ENCODE measurements around the gene SPTBN1. TPM values are rescaled to one million over a fixed set of nuclear protein-coding genes. Genes with fewer than 3 reads are reported as not detected.

The SPTBN1 gene
- total and polyA plus RNA-seq, 2 of the 13 experiments (the other 11 are each of a cell fraction or from before 2014, with no cell fraction given): 123 to 299 TPM

DNA sequence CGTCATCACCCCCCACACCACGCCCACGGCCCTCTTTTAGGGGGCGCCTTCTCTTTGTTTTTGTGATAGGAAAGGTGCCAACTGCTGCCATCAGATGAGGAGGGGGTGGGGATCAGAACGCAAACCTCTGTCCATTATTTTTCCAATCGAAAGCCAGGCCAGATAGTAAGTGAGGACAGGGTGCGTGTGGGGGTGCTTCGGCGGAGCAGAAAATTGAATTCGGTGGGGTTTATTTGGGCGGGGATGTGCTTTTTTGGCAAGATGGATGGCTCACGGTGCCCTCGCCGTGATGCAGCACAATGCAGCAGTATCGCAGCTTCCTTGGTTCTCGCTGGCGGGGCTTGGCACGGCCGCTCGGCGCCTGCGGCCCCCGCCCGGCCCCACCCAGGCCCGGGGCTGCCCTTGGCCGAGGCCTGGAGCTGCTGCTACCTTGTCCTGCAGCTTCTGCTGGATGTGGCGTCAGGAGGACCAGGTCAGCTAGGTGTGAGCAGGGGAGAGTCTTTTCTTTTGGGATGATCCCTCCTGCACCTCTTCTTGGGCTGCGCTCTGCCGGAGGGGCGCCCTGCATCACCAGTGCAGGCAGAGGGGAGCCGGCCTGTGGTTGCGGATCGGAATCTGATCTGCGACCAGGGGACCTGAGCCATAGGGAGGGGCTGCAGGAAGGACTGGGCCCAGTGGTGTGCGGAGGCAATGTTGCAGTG, 1.3 kb downstream of the SPTBN1 start (continued):
- TF ChIP-seq ZMYM4 (CRISPR knock-in tag; IDR thresholded peaks at IDR 0.05): peak; percentile 70
- TF ChIP-seq ZBTB38 (CRISPR knock-in tag; IDR thresholded peaks at IDR 0.05): peak; percentile 62; the same call in 1 of the 2 replicates
- no peak for TF ChIP-seq ZNF773 (CRISPR knock-in tag; IDR thresholded peaks at IDR 0.05; ENCODE audit: borderline replicate concordance)
- TF ChIP-seq, protein P1, sequence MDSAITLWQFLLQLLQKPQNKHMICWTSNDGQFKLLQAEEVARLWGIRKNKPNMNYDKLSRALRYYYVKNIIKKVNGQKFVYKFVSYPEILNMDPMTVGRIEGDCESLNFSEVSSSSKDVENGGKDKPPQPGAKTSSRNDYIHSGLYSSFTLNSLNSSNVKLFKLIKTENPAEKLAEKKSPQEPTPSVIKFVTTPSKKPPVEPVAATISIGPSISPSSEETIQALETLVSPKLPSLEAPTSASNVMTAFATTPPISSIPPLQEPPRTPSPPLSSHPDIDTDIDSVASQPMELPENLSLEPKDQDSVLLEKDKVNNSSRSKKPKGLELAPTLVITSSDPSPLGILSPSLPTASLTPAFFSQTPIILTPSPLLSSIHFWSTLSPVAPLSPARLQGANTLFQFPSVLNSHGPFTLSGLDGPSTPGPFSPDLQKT (CRISPR knock-in tag; IDR thresholded peaks at IDR 0.05; ENCODE audit: borderline replicate concordance): no peak
- no peak for TF ChIP-seq TRIM24 (CRISPR knock-in tag; IDR thresholded peaks at IDR 0.05)
- TF ChIP-seq, protein P2, sequence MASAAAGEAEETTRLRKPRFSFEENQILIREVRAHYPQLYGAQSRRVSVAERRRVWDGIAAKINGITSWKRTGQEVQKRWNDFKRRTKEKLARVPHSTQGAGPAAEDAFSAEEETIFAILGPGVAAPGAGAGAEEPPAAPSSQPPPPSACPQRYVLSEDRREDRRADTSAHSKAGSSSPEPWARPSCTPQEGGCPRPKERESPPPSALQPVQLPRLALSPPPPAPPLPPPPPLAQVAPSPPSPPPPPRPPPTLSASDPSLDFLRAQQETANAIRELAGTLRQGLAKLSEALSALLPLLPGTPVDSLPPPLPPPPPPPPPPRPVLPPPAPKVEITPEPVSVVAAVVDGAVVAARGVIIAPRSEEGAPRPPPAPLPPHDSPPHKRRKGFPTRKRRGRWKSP (CRISPR knock-in tag; IDR thresholded peaks at IDR 0.05): peak; percentile 84
- TF ChIP-seq, protein P3, sequence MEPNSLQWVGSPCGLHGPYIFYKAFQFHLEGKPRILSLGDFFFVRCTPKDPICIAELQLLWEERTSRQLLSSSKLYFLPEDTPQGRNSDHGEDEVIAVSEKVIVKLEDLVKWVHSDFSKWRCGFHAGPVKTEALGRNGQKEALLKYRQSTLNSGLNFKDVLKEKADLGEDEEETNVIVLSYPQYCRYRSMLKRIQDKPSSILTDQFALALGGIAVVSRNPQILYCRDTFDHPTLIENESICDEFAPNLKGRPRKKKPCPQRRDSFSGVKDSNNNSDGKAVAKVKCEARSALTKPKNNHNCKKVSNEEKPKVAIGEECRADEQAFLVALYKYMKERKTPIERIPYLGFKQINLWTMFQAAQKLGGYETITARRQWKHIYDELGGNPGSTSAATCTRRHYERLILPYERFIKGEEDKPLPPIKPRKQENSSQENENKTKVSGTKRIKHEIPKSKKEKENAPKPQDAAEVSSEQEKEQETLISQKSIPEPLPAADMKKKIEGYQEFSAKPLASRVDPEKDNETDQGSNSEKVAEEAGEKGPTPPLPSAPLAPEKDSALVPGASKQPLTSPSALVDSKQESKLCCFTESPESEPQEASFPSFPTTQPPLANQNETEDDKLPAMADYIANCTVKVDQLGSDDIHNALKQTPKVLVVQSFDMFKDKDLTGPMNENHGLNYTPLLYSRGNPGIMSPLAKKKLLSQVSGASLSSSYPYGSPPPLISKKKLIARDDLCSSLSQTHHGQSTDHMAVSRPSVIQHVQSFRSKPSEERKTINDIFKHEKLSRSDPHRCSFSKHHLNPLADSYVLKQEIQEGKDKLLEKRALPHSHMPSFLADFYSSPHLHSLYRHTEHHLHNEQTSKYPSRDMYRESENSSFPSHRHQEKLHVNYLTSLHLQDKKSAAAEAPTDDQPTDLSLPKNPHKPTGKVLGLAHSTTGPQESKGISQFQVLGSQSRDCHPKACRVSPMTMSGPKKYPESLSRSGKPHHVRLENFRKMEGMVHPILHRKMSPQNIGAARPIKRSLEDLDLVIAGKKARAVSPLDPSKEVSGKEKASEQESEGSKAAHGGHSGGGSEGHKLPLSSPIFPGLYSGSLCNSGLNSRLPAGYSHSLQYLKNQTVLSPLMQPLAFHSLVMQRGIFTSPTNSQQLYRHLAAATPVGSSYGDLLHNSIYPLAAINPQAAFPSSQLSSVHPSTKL (CRISPR knock-in tag; IDR thresholded peaks at IDR 0.05): 0 out of 2 replicates have a peak, but pooled peaks have one; percentile 39
- no peak for TF ChIP-seq MTA3 (CRISPR knock-in tag; IDR thresholded peaks at IDR 0.05)
- no peak; the same call in 1 of the 2 replicates for TF ChIP-seq ZNF564 (CRISPR knock-in tag; IDR thresholded peaks at IDR 0.05)
- TF ChIP-seq ZNF691 (CRISPR knock-in tag; IDR thresholded peaks at IDR 0.05; ENCODE audit: borderline replicate concordance, low read depth): peak; percentile 80; the same call in 1 of the 2 replicates
- TF ChIP-seq ARNTL (CRISPR knock-in tag; IDR thresholded peaks at IDR 0.05): 0 out of 2 replicates have a peak, but pooled peaks have one; percentile 33
- no peak for TF ChIP-seq HDAC6 (IDR thresholded peaks at IDR 0.05; ENCODE audit: low read depth, low read length)
- no peak for TF ChIP-seq ZNF333 (CRISPR knock-in tag; IDR thresholded peaks at IDR 0.05; ENCODE audit: borderline replicate concordance)
- TF ChIP-seq, protein P4, sequence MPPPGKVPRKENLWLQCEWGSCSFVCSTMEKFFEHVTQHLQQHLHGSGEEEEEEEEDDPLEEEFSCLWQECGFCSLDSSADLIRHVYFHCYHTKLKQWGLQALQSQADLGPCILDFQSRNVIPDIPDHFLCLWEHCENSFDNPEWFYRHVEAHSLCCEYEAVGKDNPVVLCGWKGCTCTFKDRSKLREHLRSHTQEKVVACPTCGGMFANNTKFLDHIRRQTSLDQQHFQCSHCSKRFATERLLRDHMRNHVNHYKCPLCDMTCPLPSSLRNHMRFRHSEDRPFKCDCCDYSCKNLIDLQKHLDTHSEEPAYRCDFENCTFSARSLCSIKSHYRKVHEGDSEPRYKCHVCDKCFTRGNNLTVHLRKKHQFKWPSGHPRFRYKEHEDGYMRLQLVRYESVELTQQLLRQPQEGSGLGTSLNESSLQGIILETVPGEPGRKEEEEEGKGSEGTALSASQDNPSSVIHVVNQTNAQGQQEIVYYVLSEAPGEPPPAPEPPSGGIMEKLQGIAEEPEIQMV (CRISPR knock-in tag; IDR thresholded peaks at IDR 0.05; ENCODE audit: low read depth): 0 out of 2 replicates have a peak, but pooled peaks have one; percentile 43
